Left renal cortex interstitium (tissue), 4 donors: ENCODE measurements around the gene VIPR1. TPM values are rescaled to one million over a fixed set of nuclear protein-coding genes. Genes with fewer than 3 reads are reported as not detected.
A peak's percentile ranks its signal among the peaks of the same experiment; 100 is the strongest.

Source experiments
- DNase-seq, 4 donors: peaks; one replicate each; pipeline ENCODE4 v3.0.0-alpha.2; 2013; ENCODE audit warnings: low read depth in 4 of 4, low spot score in 2 of 4, missing footprints in 1 of 4
- polyA plus RNA-seq, 4 donors: library from polyadenylated mRNA; unstranded; fragments of 120-200 nt; gene quantifications; one replicate each; pipeline ENCODE4 v1.2.1, GENCODE V29; 2013; ENCODE audit not compliant: insufficient read length in 4 of 4

Gene VIPR1, protein sequence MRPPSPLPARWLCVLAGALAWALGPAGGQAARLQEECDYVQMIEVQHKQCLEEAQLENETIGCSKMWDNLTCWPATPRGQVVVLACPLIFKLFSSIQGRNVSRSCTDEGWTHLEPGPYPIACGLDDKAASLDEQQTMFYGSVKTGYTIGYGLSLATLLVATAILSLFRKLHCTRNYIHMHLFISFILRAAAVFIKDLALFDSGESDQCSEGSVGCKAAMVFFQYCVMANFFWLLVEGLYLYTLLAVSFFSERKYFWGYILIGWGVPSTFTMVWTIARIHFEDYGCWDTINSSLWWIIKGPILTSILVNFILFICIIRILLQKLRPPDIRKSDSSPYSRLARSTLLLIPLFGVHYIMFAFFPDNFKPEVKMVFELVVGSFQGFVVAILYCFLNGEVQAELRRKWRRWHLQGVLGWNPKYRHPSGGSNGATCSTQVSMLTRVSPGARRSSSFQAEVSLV
- 1 to 10 TPM; 1.1 to 2.7 (median 1.6) TPM for polyA plus RNA-seq

DNA sequence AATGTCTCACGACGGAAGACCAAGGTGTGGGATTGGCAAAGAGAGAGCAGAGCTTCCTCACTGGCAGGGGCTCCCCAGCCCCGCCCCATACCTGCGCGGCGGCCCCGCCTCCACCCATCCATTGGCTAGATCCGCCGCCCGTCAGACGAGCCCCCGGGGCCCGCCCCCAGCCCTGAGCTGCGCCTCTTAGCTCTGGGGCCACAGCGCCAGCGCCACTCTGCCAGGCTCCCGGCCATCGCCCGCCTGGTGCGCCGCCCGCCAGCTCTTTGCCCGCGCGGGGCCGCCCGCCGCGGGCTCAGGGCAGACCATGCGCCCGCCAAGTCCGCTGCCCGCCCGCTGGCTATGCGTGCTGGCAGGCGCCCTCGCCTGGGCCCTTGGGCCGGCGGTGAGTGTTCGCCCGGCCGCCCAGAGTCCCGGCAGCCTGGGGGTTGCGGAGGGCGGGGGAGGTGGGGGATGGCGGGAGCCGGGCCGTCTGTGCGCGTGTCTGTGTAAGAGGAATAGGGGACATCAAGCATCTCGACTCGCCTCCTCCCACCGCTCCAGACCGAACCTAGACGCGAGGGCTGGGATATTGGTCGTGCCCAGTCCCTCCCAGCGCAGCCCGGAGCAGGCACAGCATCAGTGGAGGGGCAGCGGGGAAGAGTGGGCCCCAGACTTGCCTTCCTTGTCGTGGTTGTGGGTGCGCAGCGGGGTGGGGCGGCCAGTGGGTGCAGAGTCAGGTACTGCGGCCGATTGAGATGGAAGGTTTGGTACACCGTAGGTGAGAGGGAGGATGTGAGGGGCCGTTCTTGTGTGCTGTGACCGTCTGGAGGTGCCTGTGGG is at the start of gene VIPR1:
Gene VIPR1 (plus strand): TSS at position 215 of the 822 bp plus-strand sequence. CDS start 93 bp downstream, at position 308.
- peak in 2 of 4 donors; percentile 34 to 57 for DNase-seq

DNA sequence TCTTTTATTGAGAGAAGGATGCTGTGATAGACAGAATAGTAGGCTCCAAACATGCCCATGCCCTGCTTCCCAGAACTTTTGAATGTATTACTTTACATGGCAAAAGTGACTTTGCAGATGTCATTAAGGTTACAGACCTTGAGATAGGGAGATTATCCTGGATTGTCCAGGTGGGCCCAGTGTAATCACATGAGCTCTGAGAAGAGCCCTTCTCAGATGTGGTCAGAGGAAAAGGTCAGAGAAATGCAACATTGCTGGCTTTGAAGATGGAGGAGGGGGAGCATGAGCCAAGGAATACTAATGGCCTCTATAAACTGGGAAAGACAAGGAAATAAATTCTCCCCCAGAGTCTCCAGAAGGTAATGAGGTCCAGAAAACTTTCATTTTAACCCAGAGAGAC is 46.2 kb upstream of the VIPR1 start:
- DNase-seq, result no peak

DNA sequence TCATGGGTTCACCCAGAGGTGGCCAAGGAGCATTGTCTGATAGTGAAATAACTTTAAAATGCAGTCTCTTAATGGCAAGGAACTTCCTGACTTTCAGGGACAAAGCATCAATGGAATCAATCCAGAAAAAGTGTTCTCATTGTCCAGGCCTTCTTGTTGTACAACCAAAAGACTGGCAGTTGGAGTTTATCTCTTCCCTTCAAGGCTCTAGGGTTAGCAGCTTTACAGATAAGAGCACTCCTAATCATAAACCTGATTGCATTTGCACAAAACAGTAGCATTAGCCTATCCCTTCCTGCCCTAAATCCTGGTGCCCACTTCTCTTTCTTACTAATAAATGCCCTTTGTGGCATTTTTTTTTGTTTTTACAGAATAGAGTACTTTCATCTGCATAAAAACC is 43.3 kb upstream of the VIPR1 start:
- no peak for DNase-seq

DNA sequence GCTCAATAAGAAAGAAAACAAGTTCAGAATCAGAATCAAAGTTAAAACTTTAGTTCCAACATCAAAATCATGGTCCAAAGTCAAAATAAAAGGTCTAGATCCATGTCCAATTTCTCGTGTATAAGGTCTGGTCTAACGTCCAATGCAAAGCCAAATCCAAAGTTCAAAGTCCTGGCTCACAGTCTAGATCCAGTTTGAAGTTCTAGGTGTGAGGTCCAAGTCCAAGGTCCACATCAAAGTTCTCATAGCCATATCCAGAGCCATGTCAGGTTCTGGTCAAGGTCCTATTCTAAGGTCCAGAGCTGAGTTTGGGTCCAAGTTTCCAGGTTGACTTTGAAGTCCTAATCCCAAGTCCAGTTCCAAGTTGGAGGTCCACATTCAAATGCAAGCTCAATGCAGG is 40.7 kb upstream of the VIPR1 start:
- no peak for DNase-seq

DNA sequence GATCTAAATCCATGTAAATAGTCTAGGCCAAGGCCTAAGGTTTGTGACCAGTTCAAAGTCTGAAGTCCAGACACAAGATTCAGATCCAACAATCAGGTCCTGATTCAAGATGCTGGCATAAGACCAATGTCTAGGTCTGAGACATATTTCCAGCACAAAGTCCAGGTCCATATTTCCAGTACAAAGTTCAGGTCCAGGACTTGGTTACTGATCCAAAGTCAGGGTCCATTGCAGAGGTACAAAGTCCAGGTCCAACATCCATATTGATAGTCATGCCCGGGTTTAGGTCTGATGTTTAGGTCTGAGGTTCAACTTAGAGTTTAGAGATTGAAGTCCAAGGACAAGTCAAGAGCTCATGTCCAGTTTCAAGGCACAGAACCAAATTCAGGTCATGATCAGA is 39.4 kb upstream of the VIPR1 start:
- DNase-seq, result no peak

DNA sequence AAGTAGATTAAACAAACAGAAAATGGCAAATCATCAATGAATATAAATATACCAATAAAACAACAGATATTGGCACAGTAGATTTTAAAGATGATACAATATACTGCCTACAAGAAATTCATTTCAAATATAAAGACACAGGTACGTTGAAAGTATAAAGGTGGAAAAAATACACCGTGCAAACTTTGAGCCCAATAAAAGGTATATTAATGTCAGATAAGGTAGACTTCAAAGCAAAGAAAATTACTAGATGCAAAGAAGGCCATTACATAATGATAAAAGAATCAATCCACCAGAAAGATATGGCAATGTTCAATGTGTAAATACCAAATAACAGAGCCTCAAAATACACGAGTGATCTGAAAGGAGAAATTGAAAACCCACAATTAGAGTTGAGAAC is 34.3 kb upstream of the VIPR1 start:
- DNase-seq, result no peak

DNA sequence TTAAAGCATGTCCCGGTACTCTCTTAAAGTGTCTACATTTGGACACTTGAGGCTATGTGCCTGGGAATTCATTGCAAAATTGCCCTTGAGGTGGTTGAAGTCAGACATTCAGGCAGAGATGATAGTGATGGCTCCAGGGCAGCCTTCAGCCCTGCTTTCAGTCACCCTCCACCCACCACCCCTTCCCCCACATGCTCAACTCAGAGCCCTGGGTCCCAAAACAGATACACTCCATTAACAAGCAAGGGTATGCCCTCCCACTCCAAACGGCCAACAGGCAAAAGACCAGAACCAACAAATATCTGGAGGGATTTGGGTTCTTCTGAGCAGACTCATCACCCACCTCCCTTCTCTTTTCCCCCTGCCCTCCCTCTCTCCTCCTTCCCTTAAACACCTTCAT is 29.9 kb upstream of the VIPR1 start:
- no peak for DNase-seq

DNA sequence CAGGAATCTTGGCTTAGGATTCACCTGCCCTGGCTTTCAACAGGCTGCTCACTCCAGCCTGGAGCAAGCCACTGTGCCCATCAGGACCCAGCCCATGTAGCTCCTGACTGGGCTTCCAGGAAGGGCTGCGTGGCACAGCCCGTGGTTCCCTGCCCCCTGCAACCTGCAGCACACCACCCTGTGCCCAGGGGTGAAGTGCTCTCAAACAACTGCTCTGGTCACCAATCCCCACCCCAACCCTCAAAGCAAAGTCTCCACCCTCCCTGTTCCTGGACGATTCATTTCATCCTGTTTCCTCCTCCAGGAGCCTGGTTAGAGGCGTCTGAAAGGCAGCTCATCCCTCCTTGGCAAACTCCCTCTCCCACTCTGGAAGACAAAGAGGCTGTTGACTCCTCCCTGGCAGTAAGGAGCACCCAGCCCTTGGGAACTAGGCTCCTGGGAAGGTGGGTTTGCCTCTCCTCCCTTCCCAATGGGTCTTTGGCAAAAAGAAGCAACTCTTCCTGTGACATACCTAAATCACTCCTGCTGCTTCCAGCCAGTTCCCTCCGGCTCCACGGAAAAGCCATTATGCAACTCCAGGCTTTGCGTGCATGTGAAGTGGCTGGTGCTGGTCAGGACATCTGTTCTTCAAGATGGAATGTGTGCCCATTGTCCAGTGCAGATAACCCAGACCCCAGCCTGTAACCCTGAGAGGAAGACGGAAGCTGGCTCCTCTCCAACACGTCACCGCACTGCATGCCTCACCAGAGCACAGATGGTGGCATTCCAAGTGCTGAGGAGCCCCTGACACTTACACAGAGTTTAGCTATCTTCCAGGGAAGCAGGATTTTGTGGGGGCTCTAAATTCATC is 29.1 kb upstream of the VIPR1 start:
- DNase-seq, result no peak

DNA sequence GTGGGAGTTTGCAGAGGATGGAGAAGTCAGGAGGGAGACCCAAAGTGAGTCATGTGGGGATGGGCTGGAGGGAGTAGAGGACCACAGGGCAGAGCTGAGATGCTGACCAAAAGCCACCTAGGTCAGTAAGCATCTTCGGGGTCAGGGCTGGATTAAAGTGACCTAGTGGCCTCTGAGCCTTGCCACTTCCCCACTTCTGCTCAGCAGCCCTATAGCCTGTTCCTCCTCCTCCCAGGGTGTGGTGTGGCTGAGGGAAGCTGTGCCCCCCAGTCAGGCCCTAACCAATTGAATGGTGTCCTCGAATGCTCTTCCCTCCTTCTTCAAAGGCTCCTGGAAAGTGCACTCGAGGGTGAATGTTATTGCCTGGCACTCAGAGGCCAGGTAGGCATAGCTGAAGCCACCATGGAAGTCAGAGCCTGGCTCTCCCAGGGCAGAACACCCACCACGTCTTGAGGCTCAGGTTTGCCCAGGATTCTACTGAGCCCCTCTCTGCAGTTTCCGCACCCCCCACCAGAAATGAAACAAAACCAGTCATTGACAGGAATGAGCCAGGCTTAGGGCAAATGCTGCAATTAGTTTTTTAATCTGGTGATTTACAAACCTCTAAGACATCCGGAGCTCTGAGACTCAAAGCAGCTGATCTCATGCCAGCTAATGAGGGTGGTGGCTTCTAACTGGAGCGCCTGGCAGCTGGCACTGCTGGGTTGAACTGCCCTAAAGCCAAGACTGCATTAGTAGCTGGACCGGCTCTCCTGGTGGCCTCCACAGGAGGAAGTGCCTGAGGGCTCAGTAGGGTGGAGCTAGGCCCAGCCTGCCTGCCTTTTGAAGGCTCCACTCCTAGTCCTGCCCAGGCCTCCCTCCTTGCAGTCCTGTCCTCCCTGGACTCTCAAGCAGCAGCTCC is 26.0 kb upstream of the VIPR1 start:
- no peak for DNase-seq

DNA sequence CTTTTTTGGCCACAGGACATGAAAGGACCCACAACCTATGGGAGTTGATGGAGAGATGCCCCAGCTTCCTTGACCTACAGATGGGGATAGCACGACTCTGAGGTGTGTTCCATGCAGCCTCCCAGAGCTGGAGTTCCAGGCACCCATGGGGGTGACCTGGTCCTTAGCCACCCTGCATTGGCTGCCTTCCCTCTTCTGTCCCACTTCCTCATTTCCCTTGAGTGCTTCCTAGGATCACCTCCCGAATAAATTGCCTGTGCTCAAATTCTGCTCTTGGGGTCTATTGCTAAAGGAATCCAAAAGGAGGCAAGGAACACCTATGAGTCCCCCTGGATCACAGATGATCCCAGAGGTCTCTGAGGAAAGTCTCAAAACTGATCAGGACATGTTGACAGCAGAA is 24.7 kb upstream of the VIPR1 start:
- no peak for DNase-seq

DNA sequence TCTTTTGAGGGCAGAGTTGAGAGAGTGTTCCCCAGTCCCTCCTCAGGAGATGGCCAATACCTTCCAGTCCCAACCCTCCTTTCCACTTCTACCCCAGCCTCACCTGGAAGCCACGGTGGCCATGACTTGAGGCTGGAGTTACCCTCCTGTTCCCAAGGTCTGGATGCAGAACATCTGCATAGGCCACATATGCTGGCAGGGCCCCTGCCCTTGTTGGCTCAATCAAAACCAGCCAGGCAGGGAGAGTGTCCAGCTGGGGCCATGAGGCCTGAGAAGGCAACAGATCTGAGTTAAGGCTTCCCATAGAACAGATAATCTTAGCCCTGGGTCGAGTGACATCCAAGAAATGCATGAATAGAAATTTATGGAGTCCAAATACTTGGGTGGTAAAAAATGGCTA is 23.6 kb upstream of the VIPR1 start:
- no peak for DNase-seq

DNA sequence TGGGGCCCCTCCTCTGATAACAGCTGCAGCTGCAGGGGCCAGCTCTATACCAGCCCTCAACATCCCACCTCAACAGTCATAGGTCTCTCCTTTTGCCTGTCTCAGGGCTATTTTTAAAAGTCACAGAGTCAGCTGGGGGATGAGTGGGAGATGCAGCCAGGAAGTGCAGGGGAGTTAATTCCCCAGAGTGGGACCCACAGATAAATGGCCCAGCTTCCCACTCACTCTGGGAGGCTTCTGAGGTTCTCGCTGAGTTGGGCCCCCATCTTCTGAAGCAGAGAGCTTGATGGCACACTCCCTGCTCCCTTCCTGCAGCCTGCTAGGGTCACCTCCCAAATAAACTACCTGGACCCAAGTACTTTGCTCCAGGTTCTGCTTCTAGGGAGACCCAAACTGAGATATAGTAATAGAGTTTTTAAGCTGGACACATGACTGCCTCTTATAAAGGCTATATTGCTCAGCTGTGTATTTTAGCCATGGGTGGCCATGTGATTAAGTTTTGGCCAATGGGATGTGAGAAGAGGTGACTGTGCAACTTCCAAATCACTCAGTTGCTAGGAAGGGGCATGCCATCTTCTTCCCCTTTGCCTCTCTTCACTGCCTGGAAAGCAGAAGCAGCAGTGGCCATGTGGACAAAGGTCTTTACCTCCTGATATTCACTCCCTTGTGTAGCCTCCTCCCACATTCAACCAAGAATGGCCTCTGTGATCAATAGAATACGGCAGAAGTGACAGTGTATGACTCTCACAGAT is 15.5 kb upstream of the VIPR1 start:
- no peak for DNase-seq

DNA sequence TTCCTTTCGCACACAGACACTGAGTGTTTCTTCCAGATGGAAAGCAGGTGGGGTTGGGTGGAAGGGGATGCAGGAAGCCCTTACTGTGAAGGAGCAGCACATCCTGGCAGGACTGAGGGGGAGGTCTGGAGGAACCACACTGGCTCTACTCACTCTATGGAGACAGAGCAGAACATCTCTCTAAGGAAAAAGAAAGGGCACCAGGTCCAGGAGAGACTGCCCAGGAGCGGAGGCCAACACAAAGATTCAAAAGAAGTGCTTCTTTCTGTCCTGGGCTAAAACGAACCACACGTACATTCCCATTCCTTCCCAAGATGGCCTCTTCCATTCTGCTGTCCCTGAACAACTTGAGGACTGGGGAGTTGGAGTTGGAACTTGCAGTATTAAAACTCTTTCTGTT is 13.8 kb upstream of the VIPR1 start:
- no peak for DNase-seq

DNA sequence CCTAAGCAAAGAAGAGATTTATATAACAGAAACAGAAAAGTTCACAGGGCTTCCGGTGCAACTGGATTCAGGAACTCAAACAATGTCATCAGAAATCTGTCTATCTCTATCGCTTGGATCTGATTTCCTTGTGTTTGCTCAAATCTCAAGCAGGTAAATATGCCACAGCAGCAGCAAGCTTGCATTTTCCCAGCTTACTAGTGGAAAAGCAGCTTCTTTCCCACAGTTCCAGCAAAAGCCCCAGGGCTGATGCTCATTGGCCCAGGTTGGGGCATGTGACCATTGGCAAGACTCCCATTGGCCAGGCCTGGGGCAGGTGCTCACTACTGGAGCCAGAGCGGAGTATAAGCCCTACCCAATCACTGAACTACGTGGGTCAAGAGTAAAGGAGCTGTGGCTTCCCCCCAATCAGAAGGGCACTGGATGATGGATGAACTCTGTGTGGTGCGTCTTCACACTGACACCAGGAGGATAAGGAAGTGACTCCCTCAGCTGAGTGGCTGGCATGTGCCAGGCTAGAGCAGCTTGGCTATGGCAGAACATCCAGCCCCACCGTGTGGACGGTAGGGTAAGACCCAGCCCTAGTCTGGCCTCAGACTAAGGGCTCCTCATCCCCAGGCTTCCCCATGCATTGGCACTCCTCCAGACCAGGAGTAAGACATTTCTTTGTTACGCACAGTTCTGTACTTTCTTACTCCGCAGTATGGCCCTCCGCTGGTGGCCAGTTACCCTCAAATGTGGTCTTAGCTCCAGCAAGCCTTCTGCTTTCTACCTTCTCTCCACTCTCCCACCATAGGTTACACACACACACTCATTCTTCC is 13.1 kb upstream of the VIPR1 start:
- DNase-seq, result no peak

DNA sequence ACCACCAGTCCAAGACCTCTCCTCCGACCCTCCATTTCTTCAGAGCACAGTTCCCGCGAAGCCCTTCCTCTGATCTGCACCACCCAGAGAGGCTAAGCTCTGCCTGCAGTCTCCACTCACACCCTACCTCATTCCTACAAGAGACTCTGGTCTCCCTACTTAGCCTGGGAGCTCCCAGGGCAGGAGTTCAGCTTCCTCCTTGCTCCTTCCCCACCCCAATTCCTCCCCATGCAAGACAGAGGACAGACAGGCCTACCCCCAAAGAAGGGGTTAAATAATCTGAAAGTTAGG is 12.6 kb upstream of the VIPR1 start:
- DNase-seq, result no peak

DNA sequence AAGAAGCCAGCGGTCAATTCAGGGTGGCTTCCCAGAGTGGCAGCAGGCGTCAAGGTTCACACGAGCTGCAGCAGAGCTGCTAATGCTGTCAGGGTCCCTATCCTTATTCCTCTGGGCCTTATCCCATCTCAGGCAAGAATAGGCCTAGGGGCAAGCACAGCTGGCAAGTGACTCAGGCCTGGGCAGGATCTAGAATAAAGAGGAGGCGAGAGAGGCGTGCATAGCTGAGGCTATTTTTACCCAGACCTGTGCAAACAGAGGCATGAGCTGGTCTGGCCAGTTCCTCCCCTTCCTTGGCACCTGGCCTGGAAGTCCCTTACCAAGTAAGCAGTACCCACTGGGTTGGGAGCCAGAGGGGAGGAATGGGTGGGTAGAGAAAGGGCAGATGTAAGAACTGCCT is 12.2 kb upstream of the VIPR1 start:
- no peak for DNase-seq

DNA sequence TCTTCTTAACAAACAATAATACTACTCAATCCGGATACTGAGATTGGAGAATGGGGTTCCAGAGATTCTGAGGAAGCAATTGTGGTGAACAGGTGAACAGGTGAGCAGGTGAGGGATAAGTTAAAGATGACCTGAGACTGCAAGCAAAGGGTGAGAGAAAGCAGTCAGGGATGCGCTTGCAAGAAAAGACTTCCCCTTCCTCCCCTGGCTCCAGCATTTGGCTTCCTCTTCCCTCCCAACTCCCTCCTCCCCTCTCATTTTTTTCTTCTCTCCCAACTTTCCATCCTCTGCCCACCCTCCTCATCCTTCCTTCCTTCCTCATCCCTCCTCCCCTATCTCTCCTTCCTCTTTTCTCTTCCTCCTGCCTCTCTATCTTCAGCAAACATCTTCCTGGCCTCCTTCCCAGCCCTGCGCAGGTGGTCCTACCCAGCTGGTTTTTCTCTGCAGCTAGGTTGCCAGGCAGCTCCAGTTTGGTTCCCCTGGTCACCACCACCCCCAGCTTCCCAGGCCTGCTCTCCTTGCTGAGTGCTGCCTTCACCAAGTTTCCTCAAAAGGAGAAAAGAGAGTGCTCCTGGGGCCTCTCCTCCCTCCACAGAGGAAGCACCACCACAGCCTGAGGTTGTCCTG is 10.4 kb upstream of the VIPR1 start:
- no peak for DNase-seq

DNA sequence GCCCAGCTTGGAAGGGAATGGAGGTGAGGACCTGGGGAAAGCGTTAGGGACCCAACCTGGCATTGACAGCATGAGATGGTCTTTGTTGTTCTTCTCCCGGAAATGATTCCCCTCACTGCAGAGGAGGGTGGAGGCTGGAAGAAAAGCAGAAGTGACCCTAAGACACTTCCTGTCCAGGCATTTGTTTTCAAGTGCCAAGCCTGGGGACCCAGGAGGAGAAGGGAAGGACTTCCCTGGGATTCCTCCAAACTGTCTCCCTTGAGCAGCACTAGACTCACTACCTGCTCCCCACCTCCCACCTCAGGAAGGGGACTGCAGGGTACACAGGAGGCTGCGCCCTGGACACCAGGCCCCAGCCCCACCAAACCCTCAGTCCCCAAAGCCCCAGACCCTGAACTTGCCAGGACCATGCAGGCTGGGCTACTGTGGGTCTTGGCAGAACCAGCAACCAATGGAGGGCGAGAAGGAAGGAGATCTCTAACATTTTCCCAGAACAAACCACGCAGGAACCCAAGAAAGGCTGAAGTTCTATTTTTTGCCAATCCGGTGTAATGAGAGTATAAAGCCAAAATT is 9.8 kb upstream of the VIPR1 start:
- no peak for DNase-seq
